ENCODE data around the gene TRMT112.

Gene TRMT112

DNA sequence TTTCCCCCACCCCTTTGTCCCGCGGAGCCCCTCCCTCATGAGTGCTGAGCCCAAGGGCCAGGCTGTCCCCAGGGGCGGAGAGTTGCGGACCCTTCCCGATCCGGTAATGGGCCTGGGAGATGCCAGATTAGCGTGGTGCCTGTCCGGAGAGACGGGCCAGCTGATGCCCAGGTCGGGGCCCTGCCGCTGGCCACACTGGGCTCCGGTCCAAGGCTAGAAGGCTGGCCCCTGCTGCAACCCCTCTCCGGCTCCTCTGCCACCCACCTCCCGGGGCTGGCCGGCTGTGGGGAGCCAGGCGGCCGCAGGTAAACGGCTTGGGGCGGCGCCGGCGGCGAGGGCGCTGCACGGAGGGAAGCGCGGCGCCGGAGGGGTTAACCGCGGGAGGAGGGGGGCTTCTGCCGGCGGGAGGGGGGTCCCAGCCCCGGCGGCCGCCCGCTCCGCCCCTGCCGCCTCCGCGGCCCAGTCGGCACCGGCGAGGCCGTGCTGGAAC, 26.1 kb downstream of the TRMT112 start, which contains the start of gene KCNK4:
Gene KCNK4, plus strand, starts transcription at position 41 of the 490 bp plus-strand sequence. CDS start 1,717 bp downstream, outside the sequence.
- DNase-seq = peak in 1 of 4 experiments; percentile 5

DNA sequence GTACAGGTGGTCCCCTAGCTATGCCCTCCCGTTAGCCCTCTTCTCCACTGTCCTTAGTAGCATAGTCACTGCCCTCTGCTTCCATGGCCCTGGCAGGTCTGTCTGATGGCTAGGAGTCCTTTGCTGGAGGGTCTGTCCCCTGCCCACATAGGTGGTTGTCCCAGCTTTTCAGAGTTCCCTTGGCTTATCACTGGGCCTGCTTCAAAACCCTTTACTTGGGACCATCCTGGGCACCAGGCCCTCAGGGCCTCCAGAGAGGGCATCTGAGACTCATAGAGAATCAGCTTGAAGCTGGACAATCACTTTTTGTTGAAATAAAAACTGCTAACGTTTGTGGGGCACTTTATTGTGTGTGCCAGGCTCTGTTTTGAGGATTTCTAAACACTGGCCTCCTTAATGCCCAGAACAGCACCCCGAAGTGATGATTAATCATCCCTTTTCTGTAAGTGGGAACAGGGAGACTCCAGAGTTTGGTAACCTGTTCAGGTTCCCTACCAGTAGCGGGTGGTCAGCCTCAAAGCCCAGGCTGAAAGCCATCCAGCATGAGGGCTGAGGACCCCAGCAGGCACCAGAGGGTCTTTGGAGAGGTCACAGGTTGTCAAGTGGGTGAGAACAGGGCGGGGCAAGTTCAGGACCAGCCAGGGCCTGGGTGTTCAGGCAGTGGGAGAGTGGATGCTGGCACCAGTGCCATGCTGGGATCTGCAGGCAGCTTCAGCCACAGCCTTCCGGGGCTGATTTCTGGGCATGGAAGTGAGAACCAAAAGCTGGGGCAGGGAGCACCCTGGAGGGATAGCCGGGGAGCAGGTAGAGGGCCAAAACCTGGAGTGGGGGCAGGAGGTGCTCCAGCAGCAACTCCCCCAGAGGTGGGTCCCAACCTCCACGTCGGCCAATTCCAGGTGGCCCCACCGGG, 26.8 kb downstream of the TRMT112 start:
- peak in 1 of 4 experiments; percentile 3 for DNase-seq

DNA sequence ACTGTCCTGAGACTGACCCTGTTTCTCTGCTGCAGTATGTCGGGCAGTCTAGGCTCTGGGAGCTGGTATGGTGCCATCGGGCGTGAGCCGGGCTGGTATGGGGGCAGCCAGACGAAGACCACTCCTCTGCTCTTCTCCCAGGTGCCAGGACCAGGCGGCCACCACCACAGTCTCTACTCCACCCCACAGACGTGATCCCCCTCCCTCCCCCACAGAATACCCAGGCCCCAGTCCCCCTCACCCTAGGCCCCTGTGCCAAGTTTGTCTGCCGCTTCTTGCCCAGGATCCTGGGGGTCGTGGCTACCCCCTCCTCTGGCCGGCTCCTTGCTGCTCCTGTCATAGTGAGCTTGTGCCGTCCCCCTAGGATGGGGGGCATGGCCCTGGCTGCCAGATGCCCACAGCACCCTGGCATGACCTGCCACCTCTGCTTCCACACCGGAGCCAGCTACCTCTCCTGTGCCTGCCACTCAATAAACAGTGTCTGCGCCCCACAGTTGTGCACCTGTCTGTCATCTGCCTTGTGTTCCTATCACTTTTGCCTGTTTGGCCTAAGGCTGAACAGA, 28.3 kb downstream of the TRMT112 start:
- DNase-seq = no peak

DNA sequence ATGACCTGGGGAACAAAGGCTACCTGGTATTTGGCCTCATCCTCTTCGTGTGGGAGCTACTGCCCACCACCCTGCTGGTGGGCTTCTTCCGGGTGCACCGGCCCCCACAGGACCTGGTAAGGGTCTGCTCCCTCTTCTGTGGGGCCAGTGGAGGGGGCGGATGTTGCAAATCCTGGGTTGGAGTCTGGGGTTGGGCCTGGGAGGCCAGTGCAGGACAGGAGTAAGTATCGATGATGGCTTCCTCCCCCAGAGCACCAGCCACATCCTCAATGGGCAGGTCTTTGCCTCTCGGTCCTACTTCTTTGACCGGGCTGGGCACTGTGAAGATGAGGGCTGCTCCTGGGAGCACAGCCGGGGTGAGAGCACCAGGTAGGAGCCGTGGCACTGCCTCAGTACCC, 29.0 kb downstream of the TRMT112 start:
- no peak for DNase-seq

GRCh38 chr11:64287676-64288352, 29.5 kb downstream of the TRMT112 start:
- DNase-seq = no peak

- no peak for DNase-seq
Observed at GRCh38 chr11:64286801-64287159, 30.6 kb downstream of the TRMT112 start.

GRCh38 chr11:64285885-64286800, 31.2 kb downstream of the TRMT112 start:
- DNase-seq = peak in 1 of 4 experiments; percentile 14

DNA sequence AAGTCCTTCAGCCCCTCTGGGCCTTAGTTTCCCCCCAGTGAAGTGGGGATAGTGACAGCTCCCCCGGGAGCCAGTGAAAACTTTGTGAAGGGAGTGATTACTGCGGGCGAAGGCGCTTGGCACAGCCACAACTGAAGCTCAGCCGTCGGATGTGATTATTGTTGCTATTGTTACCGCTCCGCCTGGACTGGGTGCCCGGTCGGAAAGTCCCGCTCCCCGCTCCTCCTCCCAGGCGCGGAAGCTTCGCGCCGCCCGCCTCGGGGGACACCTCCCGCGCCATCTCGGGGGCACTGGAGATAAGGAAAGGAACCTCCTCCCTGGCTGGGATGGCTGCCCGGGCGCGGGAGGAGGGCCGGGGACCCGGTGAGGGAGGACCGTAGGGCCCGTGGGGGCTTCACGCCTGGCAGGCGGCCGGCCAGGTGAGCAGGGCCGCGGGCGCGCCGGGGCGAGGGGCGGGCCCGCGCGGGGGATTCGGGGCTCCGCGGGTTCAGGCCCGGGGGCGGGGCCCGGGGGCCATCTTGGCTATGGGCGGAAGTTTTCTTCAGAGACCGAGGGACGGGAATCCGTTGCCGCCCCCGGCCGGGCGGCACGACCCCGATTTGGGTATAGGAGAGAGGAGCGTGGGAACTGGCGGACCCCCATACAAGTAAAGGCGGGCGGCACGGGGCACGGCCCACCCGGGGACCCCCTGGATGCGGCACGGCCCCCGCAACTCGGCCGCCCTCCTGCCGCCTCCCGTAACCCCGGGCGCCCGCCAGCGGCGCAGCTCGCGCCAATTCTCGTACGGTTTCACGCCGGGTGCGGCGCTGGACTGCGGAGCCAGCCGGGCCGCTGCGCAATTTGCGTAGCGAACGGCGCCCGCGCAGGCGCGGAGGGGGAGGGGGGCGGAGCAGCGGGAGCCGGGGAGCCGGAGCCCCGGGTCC, 32.1 kb downstream of the TRMT112 start, which contains the start of gene GPR137:
Gene GPR137, plus strand, starts transcription at position 887 of the 923 bp plus-strand sequence. CDS start 677 bp downstream, outside the sequence.
- peak; percentile 84 to 95 (median 91) for DNase-seq

- peak; percentile 95 to 98 (median 96) for DNase-seq
Observed at GRCh38 chr11:64284048-64284961, 33.1 kb downstream of the TRMT112 start, which contains the start of gene BAD. Gene BAD, minus strand, starts transcription at chr11:64284665. Its CDS starts 297 bp downstream, at chr11:64284368.

DNA sequence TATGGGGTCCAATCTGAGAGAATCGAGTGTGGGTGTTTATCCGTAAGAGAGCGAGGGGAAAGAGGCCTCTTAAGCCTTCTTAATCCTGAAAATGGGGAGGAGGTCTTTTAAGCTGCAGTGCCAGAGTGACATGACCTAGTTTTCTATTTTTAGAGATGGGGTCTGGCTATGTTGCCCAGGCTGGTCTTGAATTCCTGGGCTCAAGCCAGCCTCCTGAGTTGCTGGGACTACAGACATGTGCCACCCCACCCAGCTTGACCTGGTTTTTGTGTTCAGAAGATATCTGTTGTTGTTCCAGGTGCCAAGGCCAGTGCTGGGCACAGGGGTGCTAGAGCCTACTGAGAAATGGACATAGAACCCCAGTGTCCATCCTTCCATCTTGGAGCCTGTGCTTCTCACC, 34.3 kb downstream of the TRMT112 start:
- no peak for DNase-seq

DNA sequence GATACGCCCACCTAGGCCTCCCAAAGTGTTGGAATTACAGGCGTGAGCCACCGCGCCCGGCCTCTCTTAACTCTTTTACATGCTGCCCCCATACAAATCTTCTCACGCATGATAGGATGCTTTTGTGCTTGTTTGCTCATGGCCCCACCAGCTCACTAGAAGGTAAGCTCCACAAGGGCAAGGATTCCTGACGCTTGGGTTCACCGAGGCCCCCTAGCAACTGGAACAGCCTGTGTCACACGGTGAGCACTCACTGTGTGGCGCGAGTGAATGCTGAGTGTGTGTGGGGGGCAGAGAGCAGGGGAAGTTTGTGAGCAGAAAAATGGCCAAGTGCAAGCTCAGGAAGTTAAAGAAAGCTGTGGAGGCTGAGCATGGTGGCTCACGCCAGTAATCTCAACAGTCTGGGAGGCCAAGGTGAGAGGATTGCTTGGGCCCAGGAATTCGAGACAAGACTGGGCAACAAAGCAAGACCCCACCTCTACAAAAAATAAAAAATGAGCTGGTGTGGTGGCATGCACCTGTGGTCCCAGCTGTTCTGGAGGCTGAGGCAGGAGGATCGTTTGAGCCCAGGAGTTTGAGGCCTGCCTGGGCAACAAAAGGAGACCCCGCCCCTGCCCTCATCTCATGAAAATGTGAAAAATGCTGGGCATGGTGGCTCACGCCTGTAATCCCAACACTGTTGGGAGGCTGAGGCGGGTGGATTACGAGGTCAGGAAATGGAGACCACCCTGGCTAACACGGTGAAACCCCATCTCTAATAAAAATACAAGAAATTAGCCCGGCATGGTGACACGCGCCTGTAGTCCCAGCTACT, 35.2 kb downstream of the TRMT112 start:
- no peak for DNase-seq

DNA sequence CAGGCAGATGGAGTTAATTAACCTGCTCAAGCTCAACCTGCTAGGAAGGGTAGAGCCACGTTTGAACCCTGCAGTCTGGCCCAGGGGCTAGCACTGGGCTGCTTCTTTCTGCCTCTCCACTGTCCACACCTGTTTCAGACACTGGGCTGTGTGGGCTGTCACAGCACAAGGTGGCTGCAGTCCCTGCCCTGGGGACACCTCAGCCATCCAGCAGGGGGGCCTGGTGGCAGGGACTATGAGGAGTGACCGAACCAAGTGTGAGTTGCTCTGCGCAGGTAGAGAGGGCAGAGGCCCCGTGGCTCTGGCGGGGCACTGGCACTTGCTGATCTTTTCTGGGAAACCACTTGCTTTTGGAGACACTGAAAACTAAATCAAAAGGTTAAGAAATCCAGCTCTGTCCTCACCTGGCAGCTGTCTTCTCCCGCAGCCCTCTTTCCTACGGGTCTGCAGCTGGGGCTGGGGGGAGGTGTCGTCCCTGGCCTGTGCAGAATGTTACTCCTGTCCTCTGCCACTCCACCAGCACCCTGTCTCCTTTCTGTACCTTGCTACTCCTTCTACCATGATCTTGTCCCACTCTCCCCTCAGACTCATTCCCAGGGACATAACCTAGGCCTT, 38.7 kb downstream of the TRMT112 start:
- no peak for DNase-seq

DNA sequence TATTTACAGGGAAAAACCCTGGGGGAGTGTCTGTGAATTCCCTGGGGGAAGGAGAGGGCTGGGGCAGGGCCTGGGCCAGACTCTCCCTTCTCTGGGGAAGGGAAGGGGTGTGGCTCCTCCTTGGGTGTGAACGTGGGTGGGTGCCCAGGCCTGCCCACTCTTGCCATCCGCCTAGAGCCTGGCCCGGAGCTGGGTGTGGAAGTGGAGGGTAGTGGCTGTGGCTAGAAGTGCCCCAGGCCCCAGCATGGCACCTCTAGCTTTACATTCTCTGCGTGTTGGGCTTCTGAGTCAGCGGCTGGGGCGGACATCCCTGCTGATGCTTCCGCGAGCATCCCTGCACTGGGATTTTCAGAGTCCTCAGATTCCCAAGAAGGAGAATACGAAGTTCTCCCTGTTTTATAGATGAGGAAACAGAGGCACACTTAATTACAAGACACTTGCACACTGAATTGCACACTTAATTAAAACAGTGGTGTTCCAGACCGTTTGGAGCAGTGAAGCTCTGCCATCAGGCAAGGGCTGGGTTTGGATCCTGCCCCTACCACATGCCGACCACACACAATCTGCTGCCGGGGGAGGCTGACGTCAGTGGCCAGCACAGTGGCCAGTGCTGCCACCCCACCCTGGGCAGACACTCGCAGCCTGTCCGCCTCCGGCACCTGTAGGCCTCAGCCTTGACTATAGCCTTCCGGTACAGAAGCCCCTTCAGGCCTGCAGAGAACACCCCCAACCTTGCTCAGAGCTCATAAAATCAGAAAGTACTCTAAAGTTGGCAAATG, 40.5 kb downstream of the TRMT112 start:
- DNase-seq = no peak

- DNase-seq = no peak
Observed at GRCh38 chr11:64275841-64276240, 41.5 kb downstream of the TRMT112 start.

GRCh38 chr11:64275031-64275800, 42.1 kb downstream of the TRMT112 start:
- DNase-seq = no peak

DNA sequence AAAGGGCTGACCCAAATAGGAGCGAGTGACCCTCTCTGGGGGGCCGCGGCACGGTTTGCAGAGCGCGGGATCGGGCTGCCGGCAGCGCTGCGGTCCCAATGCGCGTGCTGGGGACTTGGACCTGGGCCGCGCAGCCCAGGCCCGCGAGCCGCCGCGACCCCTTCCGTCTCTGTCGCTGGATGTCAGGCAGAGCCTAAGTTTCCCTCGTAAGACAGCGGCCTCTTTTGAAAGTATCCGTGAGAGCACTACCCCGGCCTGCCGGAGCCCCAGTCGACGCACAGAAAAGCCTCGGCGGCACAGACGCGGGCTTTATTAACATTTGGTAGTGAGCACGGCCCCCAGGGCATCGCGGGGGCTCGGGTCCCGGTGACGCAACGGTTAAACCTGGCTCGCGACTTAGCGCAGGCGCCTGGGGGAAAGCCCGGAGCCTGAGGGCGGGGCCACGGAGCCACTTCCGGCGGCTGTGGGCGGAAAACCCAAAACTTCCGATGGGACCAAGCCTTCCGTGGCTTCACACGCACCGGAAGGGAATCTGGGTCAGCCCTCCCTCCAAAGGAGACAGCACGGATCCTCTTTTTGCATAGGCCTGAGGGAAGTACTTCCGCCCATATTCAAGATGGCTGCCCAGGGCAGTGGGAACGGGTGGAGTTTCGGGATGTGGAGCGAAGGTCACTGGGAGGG, 47.7 kb downstream of the TRMT112 start:
- peak; percentile 98 to 100 (median 99) for DNase-seq
